Fibroblast of skin of left quadriceps (primary cell): Measurements from ENCODE around the gene ITLN2.
"Not testable (repeated sequence)": the region's sequence is repeated elsewhere in the genome, so short reads cannot be mapped to it uniquely, and the experiment has no call there.

Source experiments
- DNase-seq, 2 experiments: peaks; one replicate each; pipeline ENCODE4 v3.0.0-alpha.2; 2013; ENCODE audit warnings: low read depth in 2 of 2

ITLN2 gene

GRCh38 chr1:160954158-160955104, at the start of gene ITLN2:
Gene ITLN2, minus strand, starts transcription at chr1:160954809. Its CDS starts 68 bp downstream, at chr1:160954741.
- no peak for DNase-seq

- no peak for DNase-seq
Observed at GRCh38 chr1:161001525-161001924, 46.9 kb upstream of the ITLN2 start.

DNA sequence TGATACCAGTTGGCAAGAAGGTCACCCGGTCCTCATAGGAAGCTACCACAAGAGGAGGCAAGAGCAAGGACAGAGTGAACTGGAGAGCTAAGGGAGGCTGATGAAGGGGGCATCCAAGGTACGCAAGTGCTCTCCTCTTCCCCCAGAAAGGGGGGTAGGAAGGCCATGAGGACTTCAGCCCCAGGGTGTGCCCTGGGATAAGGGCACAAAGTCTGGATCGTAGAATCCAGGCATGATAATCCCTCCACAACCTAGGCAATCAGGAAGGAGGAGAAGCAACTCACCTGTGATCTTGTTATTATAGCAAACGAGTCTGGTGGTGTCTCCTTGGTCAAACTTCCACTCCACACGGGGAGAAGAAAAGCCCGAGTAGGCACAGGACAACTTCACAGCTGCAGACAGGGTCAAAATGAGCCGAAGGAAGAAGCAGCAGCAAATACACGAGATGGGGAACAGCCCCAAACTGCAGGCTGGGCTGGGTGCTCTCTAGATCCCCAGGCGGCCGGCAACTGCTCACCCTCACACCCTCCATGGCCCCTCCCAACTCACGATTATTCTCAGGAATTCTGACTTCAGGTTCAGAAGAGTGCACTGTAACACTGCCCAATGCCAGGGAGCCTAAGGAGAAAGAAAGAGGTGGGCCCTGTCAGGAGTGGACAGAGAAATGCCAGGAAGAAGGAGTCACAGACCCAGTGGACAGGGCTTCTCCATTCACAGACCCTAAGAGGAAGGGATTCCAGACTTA, 46.3 kb upstream of the ITLN2 start:
- DNase-seq = no peak

GRCh38 chr1:160999376-160999775, 44.8 kb upstream of the ITLN2 start:
- DNase-seq = no peak

DNA sequence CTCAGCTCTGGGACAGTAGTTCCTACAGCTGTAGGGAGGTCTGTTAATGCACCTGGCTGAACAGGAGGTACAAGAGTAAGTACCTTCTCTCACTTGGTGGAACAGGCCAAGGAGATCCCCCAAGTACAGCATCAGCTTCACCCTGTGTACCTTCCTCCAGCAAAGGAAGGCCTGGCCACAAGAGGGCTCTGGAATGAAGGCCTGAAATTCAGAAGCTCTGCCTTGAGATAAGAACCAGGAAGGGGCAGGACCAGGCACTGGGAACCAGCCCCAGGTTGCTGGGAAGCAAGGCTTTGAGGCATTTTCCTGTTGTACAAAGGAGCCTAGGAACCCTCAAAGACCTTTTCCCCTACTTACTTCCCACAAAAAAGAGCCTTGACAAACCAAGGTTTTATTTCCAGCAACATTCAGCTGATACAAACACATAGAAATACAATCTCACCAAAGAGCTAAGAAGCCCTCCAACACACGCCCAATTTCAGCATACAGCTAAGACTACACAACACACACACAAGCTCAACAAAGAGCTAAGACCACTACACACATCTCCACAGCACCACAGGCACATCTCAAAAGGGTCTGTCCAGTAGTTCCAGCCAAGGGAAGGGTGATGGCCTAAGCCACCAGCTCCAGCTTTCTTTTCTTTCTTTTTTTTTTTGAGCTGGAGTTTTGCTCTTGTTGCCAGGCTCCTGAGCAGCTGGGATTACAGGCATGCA, 42.9 kb upstream of the ITLN2 start:
- DNase-seq = peak; percentile 20 to 27

- DNase-seq = no peak
Observed at GRCh38 chr1:160996178-160996577, 41.6 kb upstream of the ITLN2 start.

DNA sequence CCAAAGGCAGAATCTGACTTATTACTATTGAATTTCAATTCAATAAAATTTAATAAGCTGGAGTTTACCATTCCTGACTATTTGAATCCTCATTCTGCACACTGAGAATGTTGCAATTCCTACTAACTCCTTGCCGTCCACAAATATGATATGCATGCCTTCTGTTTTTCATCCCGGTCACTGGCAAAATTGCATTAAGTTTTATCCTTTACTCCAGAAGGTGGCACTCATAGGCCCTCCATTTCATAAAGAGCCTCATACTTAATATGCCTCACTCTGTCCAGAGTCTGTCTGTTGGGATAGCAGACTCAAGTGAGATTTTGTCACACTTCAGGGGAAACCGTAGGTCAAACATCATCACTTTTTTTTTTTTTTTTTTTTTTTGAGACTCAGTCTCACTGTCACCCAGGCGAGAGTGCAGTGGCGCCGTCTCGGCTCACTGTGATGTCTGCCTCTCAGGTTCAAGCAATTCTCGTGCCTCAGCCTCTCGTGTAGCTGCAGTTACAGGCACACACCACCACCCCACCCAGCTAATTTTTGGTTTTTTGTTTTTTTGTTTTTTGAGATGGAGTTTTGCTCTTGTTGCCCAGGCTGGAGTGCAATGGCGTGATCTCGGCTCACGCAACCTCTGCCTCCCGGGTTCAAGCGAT, 39.1 kb upstream of the ITLN2 start:
- peak; percentile 41 to 44 for DNase-seq

DNA sequence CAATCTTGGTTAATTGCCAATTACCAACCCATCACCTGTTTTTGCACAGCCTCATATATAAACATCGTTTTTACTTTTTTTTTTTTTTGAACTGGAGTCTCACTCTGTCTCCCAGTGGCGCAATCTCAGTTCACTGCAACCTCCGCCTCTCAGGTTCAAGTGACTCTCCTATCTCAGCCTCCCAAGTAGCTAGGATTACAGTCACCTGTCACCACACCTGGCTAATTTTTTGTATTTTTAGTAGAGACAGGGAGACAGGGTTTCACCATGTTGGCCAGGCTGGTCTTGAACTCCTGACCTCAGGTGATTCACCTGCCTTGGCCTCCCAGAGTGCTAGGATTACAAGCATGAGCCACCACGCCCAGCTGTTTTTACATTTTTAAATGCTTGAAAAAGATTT, 37.4 kb upstream of the ITLN2 start:
- DNase-seq = not testable (repeated sequence)

- DNase-seq = no peak
Observed at GRCh38 chr1:160987359-160988050, 32.9 kb upstream of the ITLN2 start.

DNA sequence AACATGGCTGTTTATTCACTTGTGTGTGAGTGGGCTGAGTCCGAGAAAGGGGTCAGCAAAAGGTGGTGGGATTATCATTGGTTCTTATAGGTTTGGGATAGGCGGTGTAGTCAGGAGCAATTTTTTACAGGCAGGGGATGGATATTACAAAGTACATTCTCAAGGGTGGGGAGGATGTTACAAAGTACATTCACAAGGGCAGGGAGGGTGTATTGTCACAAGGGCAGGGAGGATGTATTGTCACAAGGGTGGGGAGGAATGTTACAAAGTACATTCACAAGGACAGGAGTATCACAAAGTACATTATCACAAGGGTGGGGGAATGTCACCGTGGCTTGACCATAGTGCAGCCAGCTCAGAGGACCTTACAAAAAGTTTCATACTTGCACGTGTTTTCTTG, 31.1 kb upstream of the ITLN2 start:
- DNase-seq = no peak

GRCh38 chr1:160981584-160982411, 27.2 kb upstream of the ITLN2 start:
- DNase-seq = no peak

- DNase-seq = no peak
Observed at GRCh38 chr1:160979286-160979685, 24.7 kb upstream of the ITLN2 start.

- DNase-seq = no peak
Observed at GRCh38 chr1:160978510-160978927, 23.9 kb upstream of the ITLN2 start.

DNA sequence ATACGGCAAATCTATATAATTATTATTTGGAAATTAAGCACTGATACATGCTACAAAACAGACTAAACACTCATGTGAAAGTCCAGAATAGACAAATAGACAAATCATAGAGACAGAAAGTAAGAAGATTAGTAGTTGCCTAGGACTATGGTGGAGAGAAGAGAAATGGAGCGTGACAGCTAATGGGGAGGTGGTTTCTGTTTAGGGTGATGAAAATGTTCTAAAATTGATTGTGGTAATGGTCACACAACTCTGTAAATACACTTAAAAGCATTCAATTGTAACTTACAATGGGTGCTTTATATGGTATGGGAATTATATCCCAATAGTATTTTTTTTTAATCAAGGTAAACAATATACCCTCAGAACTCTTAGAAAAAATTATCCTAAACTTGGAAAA, 20.4 kb upstream of the ITLN2 start:
- DNase-seq = no peak

DNA sequence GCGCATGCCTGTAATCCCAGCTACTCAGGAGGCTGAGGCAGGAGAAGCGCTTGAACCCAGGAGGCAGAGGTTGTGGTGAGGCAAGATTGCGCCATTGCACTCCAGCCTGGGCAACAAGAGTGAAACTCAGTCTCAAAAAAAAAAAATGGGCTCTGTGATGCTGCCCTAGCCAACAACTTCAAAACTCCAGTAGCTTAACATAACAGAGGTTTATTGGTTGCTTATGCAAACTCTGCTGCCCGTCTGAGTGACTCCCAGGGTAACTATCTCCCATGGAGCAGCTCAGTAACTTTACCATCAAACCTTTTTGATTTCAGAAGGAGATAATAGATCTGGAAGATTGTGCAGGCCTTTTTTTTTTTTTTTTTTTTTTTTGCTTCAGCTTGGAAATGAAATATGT, 18.9 kb upstream of the ITLN2 start:
- no peak for DNase-seq

GRCh38 chr1:160972939-160973338, 18.3 kb upstream of the ITLN2 start:
- DNase-seq = no peak

GRCh38 chr1:160971618-160972056, 17.0 kb upstream of the ITLN2 start:
- no peak for DNase-seq

DNA sequence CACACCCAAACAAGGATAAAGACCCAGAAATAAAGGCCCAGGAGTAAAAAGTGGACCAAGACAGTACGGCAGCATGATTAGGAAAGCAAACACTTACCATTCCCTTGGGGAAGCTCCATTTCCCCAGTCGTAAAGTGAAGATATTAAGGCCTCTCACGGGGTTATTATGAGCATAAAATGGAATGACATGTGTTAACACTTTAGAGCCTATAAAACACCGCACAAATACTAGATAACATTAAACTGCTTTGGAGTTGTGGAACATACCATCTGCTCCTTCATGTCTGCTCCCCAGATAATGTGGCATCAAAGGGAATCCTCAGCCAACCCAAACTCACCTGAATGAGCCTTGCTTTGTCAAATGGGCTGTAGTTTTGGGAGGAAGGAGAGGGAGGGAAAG, 8.9 kb upstream of the ITLN2 start:
- no peak for DNase-seq

DNA sequence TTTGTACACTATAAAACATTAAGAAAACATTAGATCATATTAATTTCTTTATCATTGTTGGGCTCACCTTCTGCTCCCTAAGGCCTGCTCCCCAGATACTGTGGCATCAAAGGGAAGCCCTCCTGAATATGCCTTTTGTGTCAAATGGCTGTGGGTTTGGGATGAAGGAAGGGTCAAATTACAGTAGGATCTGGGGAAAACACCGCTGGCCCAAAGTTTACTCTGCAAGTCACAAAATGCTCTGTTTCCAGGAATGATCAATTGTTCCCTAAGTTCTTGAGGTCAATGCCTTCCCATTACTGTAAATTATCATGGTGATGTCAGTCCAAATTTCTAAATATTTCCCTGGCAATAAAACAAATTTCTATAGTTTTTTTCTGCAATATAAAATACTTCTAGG, 6.8 kb upstream of the ITLN2 start:
- DNase-seq = no peak

DNA sequence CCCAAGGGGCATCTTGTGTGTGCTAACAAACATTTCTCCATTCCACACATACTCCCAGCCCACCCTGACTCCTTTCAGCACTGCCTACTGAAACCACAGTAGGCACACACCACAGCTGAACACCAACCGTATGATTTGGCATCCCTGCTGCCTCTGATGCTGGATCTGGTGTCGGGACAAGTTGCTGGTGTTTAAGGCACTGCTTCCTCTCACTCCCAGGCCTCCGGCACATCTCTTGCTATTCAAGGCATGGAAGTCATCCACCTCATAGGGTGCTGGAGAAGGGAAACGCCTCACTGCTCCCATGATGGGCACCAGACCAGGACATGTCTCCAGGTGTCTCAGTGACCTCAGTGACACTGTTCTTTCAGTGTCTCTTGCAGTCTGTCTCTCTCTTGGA, 2.4 kb upstream of the ITLN2 start:
- DNase-seq = no peak
